Activated naive CD4-positive, alpha-beta T cell treated with anti-CD3 and anti-CD28 coated beads, Interleukin-2, amount 10 ng/mL, durations not matched to agents 7 days and 5 days (primary cell): ENCODE results near the gene SRCIN1.
"Not testable (repeated sequence)": the region's sequence is repeated elsewhere in the genome, so short reads cannot be mapped to it uniquely, and the experiment has no call there.

ENCODE experiments used
- CTCF ChIA-PET: fragments of 350-600 bp; sonication (Branson Sonifier 250); formaldehyde crosslinking; loops from one replicate; lab custom pipeline; 2021; ENCODE audit warnings: antibody characterized with exemption; lab: Charles Lee
- DNase-seq: peaks from one replicate; pipeline ENCODE4 v3.0.0-alpha.2; 2020
- H3K27ac Mint-ChIP-seq: one replicate; pipeline ENCODE4 v1.8.0; 2021; ENCODE audit warnings: mild to moderate bottlenecking, moderate library complexity, mixed read lengths
- H3K27me3 Mint-ChIP-seq: one replicate; pipeline ENCODE4 v1.8.0; 2021; ENCODE audit warnings: mild to moderate bottlenecking, mixed read lengths
- H3K36me3 Mint-ChIP-seq: one replicate; pipeline ENCODE4 v1.8.0; 2021; ENCODE audit warnings: mixed read lengths
- H3K4me1 Mint-ChIP-seq: one replicate; pipeline ENCODE4 v1.8.0; 2021; ENCODE audit warnings: mixed read lengths
- H3K4me3 Mint-ChIP-seq: one replicate; pipeline ENCODE4 v1.8.0; 2021; ENCODE audit warnings: mild to moderate bottlenecking, moderate library complexity, mixed read lengths
- H3K9me3 Mint-ChIP-seq: one replicate; pipeline ENCODE4 v1.8.0; 2021; ENCODE audit warnings: mixed read lengths

The SRCIN1 gene, protein sequence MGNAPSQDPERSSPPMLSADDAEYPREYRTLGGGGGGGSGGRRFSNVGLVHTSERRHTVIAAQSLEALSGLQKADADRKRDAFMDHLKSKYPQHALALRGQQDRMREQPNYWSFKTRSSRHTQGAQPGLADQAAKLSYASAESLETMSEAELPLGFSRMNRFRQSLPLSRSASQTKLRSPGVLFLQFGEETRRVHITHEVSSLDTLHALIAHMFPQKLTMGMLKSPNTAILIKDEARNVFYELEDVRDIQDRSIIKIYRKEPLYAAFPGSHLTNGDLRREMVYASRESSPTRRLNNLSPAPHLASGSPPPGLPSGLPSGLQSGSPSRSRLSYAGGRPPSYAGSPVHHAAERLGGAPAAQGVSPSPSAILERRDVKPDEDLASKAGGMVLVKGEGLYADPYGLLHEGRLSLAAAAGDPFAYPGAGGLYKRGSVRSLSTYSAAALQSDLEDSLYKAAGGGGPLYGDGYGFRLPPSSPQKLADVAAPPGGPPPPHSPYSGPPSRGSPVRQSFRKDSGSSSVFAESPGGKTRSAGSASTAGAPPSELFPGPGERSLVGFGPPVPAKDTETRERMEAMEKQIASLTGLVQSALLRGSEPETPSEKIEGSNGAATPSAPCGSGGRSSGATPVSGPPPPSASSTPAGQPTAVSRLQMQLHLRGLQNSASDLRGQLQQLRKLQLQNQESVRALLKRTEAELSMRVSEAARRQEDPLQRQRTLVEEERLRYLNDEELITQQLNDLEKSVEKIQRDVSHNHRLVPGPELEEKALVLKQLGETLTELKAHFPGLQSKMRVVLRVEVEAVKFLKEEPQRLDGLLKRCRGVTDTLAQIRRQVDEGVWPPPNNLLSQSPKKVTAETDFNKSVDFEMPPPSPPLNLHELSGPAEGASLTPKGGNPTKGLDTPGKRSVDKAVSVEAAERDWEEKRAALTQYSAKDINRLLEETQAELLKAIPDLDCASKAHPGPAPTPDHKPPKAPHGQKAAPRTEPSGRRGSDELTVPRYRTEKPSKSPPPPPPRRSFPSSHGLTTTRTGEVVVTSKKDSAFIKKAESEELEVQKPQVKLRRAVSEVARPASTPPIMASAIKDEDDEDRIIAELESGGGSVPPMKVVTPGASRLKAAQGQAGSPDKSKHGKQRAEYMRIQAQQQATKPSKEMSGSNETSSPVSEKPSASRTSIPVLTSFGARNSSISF

DNA sequence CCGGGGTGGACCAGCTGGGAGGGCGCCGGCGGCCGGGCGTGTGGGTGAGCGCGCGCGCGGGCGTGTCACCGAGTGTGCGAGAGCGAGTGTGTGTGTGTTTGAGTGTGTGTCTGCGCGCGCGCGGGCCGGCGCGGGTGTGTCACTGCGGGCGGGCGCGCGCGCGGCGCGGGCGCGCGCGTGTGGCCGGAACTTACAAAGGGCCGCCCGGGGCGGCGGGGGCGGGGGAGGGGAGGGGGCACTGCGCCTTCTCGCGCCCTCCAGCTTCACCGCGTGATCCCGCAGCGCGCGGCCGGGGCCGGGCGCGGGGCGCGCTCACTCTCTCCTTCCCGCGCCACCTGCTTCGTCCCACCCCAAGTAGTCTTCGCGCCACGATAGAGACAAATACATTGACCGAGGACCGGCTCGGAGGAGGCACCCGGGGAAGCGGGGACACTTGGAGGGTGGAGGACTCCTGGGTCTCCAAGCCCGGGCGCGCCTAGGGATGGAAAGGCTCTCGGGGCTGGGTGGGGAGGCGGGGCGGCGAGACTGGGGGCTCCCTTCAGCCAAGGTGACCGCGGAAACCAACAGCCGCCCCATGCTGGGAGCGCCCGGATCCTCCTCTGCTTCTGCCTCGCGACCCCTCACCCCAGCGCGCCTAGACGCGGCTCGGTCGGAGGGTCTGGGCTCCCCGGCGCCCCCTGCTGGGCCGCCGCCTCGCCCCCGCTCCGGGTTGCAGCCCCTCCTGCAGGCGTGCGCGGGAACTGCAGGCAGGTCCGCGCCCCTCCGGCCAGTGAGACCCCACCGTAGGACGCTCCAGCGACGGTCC lies at the start of gene SRCIN1:
SRCIN1 (minus strand) TSS at position 112 of the 805 bp plus-strand sequence. CDS start 247 bp downstream, outside the sequence.
- CTCF ChIA-PET, result interaction anchor here (1.2 to 4.5 kb wide), 5 partner anchors 9 to 61 kb away, joined by 3 to 23 read pairs (median 5); no protein-coding TSS in a partner anchor
- H3K4me3 Mint-ChIP-seq, result peak within 1 kb of the TSS; percentile 61
- no peaks in the 10 kb centered on the region for H3K9me3 Mint-ChIP-seq
- DNase-seq, result peak; percentile 64
- no peak within 1 kb of the TSS for H3K27ac Mint-ChIP-seq
- H3K27me3 Mint-ChIP-seq, result peaks cover 98% of the 10 kb centered on the region
- H3K4me1 Mint-ChIP-seq, result peaks cover 14% of the 10 kb centered on the region
- no peaks in the 10 kb centered on the region for H3K36me3 Mint-ChIP-seq

- DNase-seq, result no peak
- no peaks in the 10 kb centered on the region for H3K9me3 Mint-ChIP-seq
- peaks cover 67% of the 10 kb centered on the region for H3K27me3 Mint-ChIP-seq
- no peaks in the 10 kb centered on the region for H3K36me3 Mint-ChIP-seq
- H3K27ac Mint-ChIP-seq, result no peak overlapping the region
- no peak overlapping the region for H3K4me3 Mint-ChIP-seq
- CTCF ChIA-PET, result interaction anchor here (1.3 to 3.1 kb wide), 4 partner anchors 9 to 97 kb away, joined by 3 to 16 read pairs (median 4); no protein-coding TSS in a partner anchor
- H3K4me1 Mint-ChIP-seq, result peaks cover 6% of the 10 kb centered on the region
Measured at GRCh38 chr17:38654411-38655398, 49.0 kb upstream of the SRCIN1 start.

DNA sequence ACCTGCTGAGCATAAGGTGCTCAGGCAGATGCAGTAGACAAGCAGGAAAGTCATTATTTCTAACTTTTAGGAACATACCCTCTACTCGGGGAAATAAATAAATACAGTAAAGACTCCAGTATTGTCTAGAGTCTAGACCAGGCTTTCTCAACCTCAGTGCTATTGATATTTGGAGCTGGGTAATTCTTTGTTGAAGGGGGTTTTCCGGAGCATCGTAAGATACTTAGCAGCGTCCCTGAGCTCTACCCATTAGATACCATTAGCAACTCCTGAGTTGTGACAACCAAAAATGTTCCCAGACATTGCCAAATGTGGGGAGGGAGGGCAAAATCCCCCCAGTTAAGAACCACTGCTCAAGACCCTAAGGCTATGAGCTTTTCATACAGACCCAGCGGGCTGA lies 47.9 kb upstream of the SRCIN1 start:
- Mint-ChIP-seq H3K4me1 (peaks cover 6% of the 10 kb centered on the region), H3K4me3 (no peak overlapping the region), H3K27me3 (peaks cover 70% of the 10 kb centered on the region), H3K9me3 (no peaks in the 10 kb centered on the region), H3K27ac (no peak overlapping the region), H3K36me3 (no peaks in the 10 kb centered on the region)
- no peak for DNase-seq
- CTCF ChIA-PET, result interaction anchor here (0.6 to 3.1 kb wide), 5 partner anchors 10 to 96 kb away, joined by 3 to 16 read pairs (median 4); no protein-coding TSS in a partner anchor

- Mint-ChIP-seq H3K36me3 (no peaks in the 10 kb centered on the region), H3K4me3 (no peak overlapping the region), H3K9me3 (no peaks in the 10 kb centered on the region), H3K4me1 (peaks cover 4% of the 10 kb centered on the region), H3K27me3 (peaks cover 66% of the 10 kb centered on the region), H3K27ac (no peak overlapping the region)
- CTCF ChIA-PET, result interaction anchor here (0.6 to 3.1 kb wide), 4 partner anchors 10 to 94 kb away, joined by 3 to 16 read pairs (median 4); no protein-coding TSS in a partner anchor
- no peak for DNase-seq
Measured at GRCh38 chr17:38653230-38653629, 47.5 kb upstream of the SRCIN1 start.

GRCh38 chr17:38650653-38651173 lies 45.0 kb upstream of the SRCIN1 start:
- H3K4me3 Mint-ChIP-seq, H3K27ac Mint-ChIP-seq, H3K4me1 Mint-ChIP-seq, H3K36me3 Mint-ChIP-seq, DNase-seq, H3K9me3 Mint-ChIP-seq: not testable (repeated sequence)
- peaks cover 51% of the 10 kb centered on the region for H3K27me3 Mint-ChIP-seq
- CTCF ChIA-PET, result interaction anchor here (0.6 to 2.5 kb wide), 2 partner anchors 16 to 264 kb away, joined by 4 to 8 read pairs; no protein-coding TSS in a partner anchor

GRCh38 chr17:38637951-38638350 lies 32.2 kb upstream of the SRCIN1 start:
- Mint-ChIP-seq H3K36me3 (no peaks in the 10 kb centered on the region), H3K27me3 (peaks cover 15% of the 10 kb centered on the region), H3K27ac (no peak overlapping the region), H3K4me3 (no peak overlapping the region), H3K9me3 (no peaks in the 10 kb centered on the region), H3K4me1 (no peaks in the 10 kb centered on the region)
- CTCF ChIA-PET, result no interaction called here
- no peak for DNase-seq

DNA sequence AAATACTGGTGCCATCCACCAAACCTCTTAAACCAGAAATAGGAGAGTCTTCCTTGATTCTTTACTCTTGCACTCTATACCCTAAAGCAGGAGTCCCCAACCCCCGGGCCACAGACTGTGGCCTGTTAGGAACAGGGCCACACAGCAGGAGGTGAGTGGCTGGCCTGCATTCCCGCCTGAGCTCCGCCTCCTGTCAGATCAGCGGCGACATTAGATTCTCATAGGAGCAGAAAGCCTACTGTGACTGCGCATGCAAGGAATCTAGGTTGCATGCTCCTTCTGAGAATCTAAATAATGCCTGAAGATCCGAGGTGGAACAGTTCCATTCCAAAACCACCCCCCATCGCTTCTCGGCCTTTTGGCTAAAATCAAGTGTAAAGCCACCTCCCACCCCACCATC lies 30.3 kb upstream of the SRCIN1 start:
- Mint-ChIP-seq H3K4me3 (no peak overlapping the region), H3K27me3 (peaks cover 15% of the 10 kb centered on the region), H3K9me3 (no peaks in the 10 kb centered on the region), H3K4me1 (no peaks in the 10 kb centered on the region), H3K27ac (no peak overlapping the region), H3K36me3 (no peaks in the 10 kb centered on the region)
- CTCF ChIA-PET, result no interaction called here
- no peak for DNase-seq

GRCh38 chr17:38632334-38632733 lies 26.6 kb upstream of the SRCIN1 start:
- CTCF ChIA-PET, result no interaction called here
- Mint-ChIP-seq H3K27me3 (peaks cover 21% of the 10 kb centered on the region), H3K27ac (no peak overlapping the region), H3K4me3 (no peak overlapping the region), H3K36me3 (no peaks in the 10 kb centered on the region), H3K4me1 (no peaks in the 10 kb centered on the region), H3K9me3 (no peaks in the 10 kb centered on the region)
- DNase-seq, result no peak

DNA sequence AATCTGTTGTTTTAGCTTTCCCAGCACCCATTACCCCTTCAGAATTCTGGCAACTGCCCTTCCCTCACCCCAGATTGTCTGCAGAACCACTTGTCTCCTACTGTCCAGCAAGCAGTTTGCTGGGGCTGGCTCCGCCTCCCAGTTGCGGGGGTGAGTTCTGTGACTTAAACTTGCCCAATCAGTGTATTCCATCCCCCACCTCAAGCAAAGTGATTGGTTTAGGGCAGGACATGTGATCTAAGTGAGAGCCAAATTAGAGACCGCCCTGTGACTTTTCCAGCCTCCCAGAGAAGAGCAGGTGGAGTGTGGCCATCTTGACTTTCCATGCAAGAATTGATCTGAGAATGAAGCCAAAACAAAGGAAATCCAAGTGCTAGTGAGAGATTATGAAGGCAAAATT lies 22.7 kb upstream of the SRCIN1 start:
- CTCF ChIA-PET, result no interaction called here
- H3K4me1 Mint-ChIP-seq, result peaks cover 3% of the 10 kb centered on the region

DNA sequence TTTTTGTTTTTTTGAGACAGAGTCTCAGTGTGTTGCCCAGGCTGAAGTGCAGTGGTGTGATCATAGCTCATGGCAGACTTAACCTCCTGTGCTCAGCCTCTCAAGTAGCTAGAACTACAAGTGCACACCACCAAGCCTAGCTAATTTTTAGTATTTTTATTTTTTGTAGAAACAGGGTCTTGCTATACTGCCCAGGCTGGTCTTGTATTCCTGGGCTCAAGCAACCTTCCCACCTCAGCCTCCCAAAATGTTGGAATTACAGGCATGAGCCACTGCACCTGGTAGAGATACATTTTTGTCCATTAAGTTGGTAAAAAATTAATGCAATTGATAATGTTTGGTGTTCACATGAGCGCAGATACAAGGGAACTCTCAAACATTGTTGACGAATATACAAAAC lies 22.2 kb upstream of the SRCIN1 start:
- H3K27me3 Mint-ChIP-seq, result peaks cover 30% of the 10 kb centered on the region
- peaks cover 3% of the 10 kb centered on the region for H3K4me1 Mint-ChIP-seq
- H3K9me3 Mint-ChIP-seq, result no peaks in the 10 kb centered on the region
- no peak overlapping the region for H3K27ac Mint-ChIP-seq
- CTCF ChIA-PET, result no interaction called here
- no peak for DNase-seq
- H3K36me3 Mint-ChIP-seq, result no peaks in the 10 kb centered on the region
- no peak overlapping the region for H3K4me3 Mint-ChIP-seq

More for the DNA sequence above, 22.7 kb upstream of the SRCIN1 start:
- no peaks in the 10 kb centered on the region for H3K9me3 Mint-ChIP-seq
- DNase-seq, result no peak
- no peak overlapping the region for H3K27ac Mint-ChIP-seq
- no peaks in the 10 kb centered on the region for H3K36me3 Mint-ChIP-seq
- no peak overlapping the region for H3K4me3 Mint-ChIP-seq
- H3K27me3 Mint-ChIP-seq, result peaks cover 30% of the 10 kb centered on the region

DNA sequence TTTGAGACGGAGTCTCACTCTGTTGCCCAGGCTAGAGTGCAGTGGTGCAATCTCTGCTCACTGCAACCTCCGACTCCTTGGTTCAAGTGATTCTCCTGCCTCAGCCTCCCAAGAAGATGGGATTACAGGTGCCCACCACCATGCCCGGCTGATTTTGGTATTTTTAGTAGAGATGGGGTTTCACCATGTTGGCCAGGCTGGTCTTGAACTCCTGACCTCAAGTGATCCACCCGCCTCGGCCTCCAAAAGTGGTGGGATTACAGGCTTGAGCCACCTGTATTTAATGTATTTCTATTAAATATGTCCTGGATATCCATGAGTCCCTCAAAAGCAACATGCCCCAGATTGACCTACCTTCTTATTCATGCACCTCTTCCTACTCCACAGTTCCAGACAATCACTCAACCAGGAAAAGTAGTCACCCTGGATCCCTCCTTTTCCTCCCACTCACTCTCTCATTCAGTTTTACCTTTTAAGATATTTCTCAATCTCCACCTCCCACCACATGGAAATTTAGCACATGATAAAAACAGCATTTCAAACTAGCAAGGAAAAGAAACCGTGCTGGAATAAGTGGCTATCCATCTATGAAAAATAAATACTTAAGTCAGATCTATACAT lies 21.0 kb upstream of the SRCIN1 start:
- H3K4me1 Mint-ChIP-seq, H3K36me3 Mint-ChIP-seq, H3K4me3 Mint-ChIP-seq, H3K27ac Mint-ChIP-seq, DNase-seq, H3K9me3 Mint-ChIP-seq, CTCF ChIA-PET: not testable (repeated sequence)
- H3K27me3 Mint-ChIP-seq, result peaks cover 37% of the 10 kb centered on the region

DNA sequence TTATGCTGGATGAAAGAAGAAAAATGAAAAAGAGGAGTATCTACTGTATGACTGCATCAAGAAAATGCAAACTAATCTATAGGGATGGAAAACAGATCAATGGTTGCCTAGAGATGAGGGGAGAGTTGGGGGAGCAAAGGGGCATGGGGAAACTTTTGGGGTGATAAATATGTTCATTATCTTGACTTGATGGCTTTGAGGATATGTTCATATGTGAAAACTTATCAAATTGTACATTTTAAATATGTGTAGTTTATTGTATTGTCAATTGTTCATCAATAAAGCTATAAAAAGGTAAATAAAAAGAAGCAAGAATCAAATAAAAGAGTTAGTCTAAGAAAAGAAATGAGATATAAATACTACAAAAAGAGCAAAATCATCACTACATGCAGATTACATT lies 19.7 kb upstream of the SRCIN1 start:
- H3K4me3 Mint-ChIP-seq, result no peak overlapping the region

More for the DNA sequence above, 19.7 kb upstream of the SRCIN1 start:
- Mint-ChIP-seq H3K9me3 (no peaks in the 10 kb centered on the region), H3K27ac (no peak overlapping the region), H3K4me1 (peaks cover 3% of the 10 kb centered on the region), H3K36me3 (no peaks in the 10 kb centered on the region), H3K27me3 (peaks cover 48% of the 10 kb centered on the region)
- CTCF ChIA-PET, result no interaction called here
- DNase-seq, result no peak
